HepG2 (cell line): ENCODE data around the gene PTTG1IP2.

Source experiments
- CTCF ChIP-seq: sonication (generic); formaldehyde crosslinking; IDR thresholded peaks from 2 replicates; pipeline ENCODE4 v1.5.0; 2020; ENCODE audit warnings: mild to moderate bottlenecking, missing genetic modification reagents, moderate library complexity
- FOXA1 ChIP-seq, 2 experiments: fragments of 450-650 bp in 1 of 2; sonication (generic) in 1 of 2; formaldehyde crosslinking in 1 of 2; IDR thresholded peaks; 2 replicates each; pipeline versions ENCODE4 v1.4.0 to v1.6.1; 2016 to 2020; ENCODE audit warnings: missing genetic modification reagents in 1 of 2
- SOX5 ChIP-seq: IDR thresholded peaks from 2 replicates; pipeline ENCODE4 v1.6.1; 2016; ENCODE audit warnings: borderline replicate concordance
- ZNF766 ChIP-seq: sonication (generic); formaldehyde crosslinking; IDR thresholded peaks from 2 replicates; pipeline ENCODE4 v1.5.0; 2020; ENCODE audit warnings: missing genetic modification reagents, borderline replicate concordance

DNA sequence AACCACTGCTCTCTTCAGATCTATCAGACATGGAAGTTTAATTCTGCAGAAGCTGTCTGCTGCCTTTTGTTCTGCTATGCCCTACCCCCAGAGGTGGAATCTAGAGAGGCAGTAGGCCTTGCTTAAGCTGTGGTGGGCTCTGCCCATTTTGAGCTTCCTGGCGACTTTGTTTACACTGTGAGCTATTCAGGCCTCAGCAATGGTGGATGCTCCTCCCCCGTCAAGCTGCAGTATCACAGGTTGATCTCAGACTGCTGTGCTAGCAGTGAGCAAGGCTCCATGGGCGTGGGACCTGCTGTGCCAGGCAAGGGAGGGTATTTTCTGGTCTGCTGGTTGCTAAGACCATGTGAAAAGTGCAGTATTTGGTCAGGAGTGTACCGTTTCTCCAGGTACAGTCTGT lies 81.6 kb downstream of the PTTG1IP2 start:
- no peak for TF ChIP-seq SOX5 (CRISPR knock-in tag)
- no peak for TF ChIP-seq CTCF (CRISPR knock-in tag)
- TF ChIP-seq FOXA1 (IDR thresholded peaks at IDR 0.05), result no peak
- TF ChIP-seq FOXA1 (CRISPR knock-in tag; IDR thresholded peaks at IDR 0.05), result no peak
- no peak for TF ChIP-seq ZNF766 (CRISPR knock-in tag)
